HFFc6 (cell line): Measurements from ENCODE around the gene AKAP13. TPM values are rescaled to one million over a fixed set of nuclear protein-coding genes. Genes with fewer than 3 reads are reported as not detected.
"Not testable (repeated sequence)": the region's sequence is repeated elsewhere in the genome, so short reads cannot be mapped to it uniquely, and the experiment has no call there.

Experiments used
- DNase-seq: peaks from one replicate; pipeline ENCODE4 v3.0.0-alpha.2; 2018
- H3K27ac Mint-ChIP-seq: 2 replicates; pipeline ENCODE4 v1.8.0; 2020; ENCODE audit warnings: mild to moderate bottlenecking, mixed read lengths
- H3K27me3 Mint-ChIP-seq: 2 replicates; pipeline ENCODE4 v1.8.0; 2021; ENCODE audit warnings: mild to moderate bottlenecking, moderate library complexity, mixed read lengths; ENCODE audit not compliant: insufficient read depth
- H3K36me3 Mint-ChIP-seq: 2 replicates; pipeline ENCODE4 v1.8.0; 2021; ENCODE audit warnings: low read depth, mixed read lengths
- H3K4me1 Mint-ChIP-seq: 2 replicates; pipeline ENCODE4 v1.8.0; 2020; ENCODE audit warnings: low read depth, mixed read lengths
- H3K4me3 Mint-ChIP-seq: 2 replicates; pipeline ENCODE4 v1.8.0; 2020; ENCODE audit warnings: mild to moderate bottlenecking, moderate library complexity, mixed read lengths
- H3K9me3 Mint-ChIP-seq: 2 replicates; pipeline ENCODE4 v1.8.0; 2020; ENCODE audit warnings: mild to moderate bottlenecking, mixed read lengths
- total RNA-seq, 6 experiments: library from RNA; stranded (reverse); fragmentation: NEBNext Ultra II Directional; extraction: Animal tissue kit (Norgen Biotek cat#: 25700); gene quantifications; 2 replicates in 1 of 6; 3 replicates in 5 of 6; pipeline ENCODE4 v1.2.3, GENCODE V29; 2021
- TF ChIP-seq, protein P1 (sequence below): fragments of 200-600 bp; sonication (generic); IDR thresholded peaks from 2 replicates; pipeline ENCODE4 v1.5.0; 2021; ENCODE audit warnings: antibody characterized with exemption, mild to moderate bottlenecking

The AKAP13 gene
- total RNA-seq, 6 experiments from 2014 or later = 29.0 to 51.3 (median 35.6) TPM

DNA sequence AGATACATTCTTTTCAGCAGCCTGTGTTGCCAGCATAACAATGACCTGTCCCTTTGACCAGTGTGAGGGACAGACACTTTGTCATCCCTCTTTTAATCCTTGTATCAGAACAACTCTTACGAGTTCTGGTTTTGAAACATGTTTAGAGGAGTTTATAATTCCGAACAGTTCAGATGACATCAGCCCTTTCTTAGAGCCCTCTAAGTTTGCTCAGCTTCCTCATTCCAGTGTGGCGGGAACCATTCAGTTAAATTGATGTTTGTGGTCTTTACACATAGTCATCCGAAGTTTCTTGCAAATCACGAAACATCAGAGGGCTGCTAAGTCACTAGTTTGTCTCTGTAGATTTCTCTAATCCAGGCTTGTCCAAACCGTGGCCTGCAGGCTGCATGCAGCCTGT lies 102.5 kb downstream of the AKAP13 start:
- Mint-ChIP-seq H3K27me3 (peaks cover 4% of the 10 kb centered on the region), H3K27ac (peak overlapping the region; percentile 97), H3K4me3 (peak overlapping the region; percentile 82), H3K9me3 (no peaks in the 10 kb centered on the region), H3K4me1 (peaks cover 83% of the 10 kb centered on the region), H3K36me3 (peaks cover 3% of the 10 kb centered on the region)
- TF ChIP-seq, protein P1, sequence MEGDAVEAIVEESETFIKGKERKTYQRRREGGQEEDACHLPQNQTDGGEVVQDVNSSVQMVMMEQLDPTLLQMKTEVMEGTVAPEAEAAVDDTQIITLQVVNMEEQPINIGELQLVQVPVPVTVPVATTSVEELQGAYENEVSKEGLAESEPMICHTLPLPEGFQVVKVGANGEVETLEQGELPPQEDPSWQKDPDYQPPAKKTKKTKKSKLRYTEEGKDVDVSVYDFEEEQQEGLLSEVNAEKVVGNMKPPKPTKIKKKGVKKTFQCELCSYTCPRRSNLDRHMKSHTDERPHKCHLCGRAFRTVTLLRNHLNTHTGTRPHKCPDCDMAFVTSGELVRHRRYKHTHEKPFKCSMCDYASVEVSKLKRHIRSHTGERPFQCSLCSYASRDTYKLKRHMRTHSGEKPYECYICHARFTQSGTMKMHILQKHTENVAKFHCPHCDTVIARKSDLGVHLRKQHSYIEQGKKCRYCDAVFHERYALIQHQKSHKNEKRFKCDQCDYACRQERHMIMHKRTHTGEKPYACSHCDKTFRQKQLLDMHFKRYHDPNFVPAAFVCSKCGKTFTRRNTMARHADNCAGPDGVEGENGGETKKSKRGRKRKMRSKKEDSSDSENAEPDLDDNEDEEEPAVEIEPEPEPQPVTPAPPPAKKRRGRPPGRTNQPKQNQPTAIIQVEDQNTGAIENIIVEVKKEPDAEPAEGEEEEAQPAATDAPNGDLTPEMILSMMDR = no peak
- DNase-seq = peak; percentile 76

DNA sequence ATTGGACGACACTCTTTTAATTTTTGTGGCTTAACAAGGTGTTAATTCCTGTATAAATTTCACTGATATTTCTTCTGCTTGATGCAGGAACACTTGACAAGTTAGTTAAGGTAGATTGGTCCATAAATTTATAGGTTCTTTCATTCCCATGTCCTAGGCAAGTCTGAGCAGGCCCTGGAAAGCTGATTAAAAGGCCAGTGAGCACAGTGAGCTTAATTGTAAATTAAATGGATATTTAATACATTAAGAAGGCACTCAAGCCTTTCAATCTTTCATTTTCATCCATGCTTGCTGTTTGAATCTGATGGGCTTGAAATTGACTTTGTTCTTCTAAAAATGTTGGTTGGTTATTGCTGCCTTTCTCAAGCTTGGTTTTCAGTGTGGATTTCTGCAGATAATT lies 103.6 kb downstream of the AKAP13 start:
- Mint-ChIP-seq H3K27ac (peak overlapping the region; percentile 50), H3K4me1 (peaks cover 83% of the 10 kb centered on the region)
- H3K4me3 Mint-ChIP-seq, H3K9me3 Mint-ChIP-seq, DNase-seq, H3K27me3 Mint-ChIP-seq, H3K36me3 Mint-ChIP-seq: not testable (repeated sequence)

DNA sequence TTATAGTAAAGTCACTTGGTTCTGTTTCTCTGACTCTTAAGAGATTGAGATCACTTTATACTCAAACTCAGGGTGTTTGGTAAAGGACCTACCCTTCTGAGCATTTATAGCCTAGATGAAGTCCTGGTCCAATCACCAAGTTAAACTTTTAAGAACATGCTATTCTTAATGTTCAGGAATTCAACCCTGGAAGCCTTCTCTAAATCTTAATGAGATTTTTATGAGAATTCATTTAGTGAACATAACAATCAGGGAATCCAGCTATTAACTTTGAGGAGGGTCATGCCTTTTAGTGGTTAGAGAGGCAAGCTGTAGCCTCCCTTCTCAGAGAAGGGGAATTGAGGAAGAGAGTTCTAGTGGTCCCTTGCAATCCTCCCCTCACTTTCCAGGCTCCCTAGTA lies 104.5 kb downstream of the AKAP13 start:
- not testable (repeated sequence) for H3K9me3 Mint-ChIP-seq, H3K4me3 Mint-ChIP-seq
- H3K4me1 Mint-ChIP-seq = peaks cover 79% of the 10 kb centered on the region

DNA sequence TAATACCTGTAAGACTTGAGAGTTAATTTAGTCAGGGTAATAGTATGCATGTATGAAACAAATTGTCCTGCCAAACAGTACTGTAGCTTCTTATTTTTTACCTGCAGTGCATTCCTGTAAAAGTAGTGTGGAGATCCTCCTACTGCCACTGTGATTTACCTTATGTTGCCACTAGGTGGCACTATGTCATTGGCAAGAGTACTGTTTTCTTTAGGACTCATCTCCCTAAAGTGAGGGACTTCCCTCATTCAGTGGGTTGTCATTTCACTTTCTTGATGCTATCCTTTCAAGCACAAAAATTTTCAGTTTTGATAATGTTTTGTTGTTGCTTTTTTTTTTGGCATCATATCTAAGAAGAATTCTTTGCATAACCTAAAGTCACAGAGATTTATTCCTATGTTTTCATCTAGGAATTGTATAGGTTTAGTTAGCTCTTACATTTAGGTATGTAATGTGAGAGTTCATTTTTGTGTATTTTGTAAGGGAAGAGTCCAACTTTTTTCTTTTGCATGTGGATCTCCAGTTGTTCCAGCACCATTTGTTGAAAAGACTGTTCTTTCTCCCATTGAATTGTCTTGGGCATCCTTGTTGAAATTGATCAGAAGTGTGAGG lies 105.7 kb downstream of the AKAP13 start:
- H3K27ac Mint-ChIP-seq = no peak overlapping the region
- peaks cover 13% of the 10 kb centered on the region for H3K36me3 Mint-ChIP-seq
- TF ChIP-seq, protein P1 = peak; percentile 98
- DNase-seq = peak; percentile 78
- H3K9me3 Mint-ChIP-seq = no peaks in the 10 kb centered on the region
- no peak overlapping the region for H3K4me3 Mint-ChIP-seq
- H3K4me1 Mint-ChIP-seq = peaks cover 68% of the 10 kb centered on the region
- H3K27me3 Mint-ChIP-seq = peaks cover 4% of the 10 kb centered on the region

More for the DNA sequence above, 104.5 kb downstream of the AKAP13 start:
- not testable (repeated sequence) for DNase-seq, H3K27me3 Mint-ChIP-seq, H3K27ac Mint-ChIP-seq
- H3K36me3 Mint-ChIP-seq = peaks cover 13% of the 10 kb centered on the region

DNA sequence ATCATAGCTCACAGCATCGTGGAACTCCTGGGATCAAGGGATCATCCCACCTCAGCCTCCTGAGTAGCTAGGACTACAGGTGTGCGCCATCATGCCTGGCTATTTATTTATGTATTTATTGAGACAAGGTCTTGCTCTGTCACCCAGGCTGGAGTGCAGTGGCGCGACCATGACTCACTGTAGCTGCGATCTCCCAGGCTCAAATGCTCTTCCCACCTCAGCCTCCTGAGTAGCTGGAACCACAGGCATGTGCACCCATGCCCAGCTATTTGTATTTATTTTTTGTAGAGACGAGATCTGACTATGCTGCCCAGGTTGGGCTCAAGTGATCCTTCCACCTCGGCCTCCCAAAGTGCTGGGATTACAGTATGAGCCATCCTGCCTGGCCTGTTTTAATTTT lies 107.4 kb downstream of the AKAP13 start:
- not testable (repeated sequence) for H3K9me3 Mint-ChIP-seq, DNase-seq, H3K27me3 Mint-ChIP-seq, H3K4me3 Mint-ChIP-seq
- peaks cover 51% of the 10 kb centered on the region for H3K4me1 Mint-ChIP-seq
- peaks cover 13% of the 10 kb centered on the region for H3K36me3 Mint-ChIP-seq
- peak overlapping the region; percentile 15; the same call in 1 of the 2 replicates for H3K27ac Mint-ChIP-seq

DNA sequence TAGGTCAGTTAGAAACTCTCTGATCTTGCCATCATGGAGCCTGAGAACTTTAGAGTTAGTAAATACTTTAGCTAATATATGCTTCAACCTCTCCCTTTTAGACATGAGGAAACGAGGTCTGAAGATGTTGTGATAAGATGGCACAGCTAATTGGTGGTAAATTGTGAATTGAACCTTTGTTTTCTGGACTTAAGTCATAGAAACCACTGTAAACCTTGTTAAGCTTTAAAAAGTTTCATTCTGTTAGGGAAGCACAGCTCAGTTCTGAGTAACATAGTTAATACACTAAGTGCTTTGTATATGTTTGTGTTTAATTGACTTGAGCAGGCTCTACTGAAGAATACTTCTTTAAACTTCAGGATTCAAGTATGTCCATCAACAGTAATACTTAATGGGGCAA lies 108.6 kb downstream of the AKAP13 start:
- Mint-ChIP-seq H3K9me3 (no peaks in the 10 kb centered on the region), H3K4me3 (no peak overlapping the region), H3K27me3 (no peaks in the 10 kb centered on the region; the same call in none of the 2 replicates), H3K4me1 (peaks cover 51% of the 10 kb centered on the region), H3K36me3 (peaks cover 13% of the 10 kb centered on the region), H3K27ac (no peak overlapping the region)
- TF ChIP-seq, protein P1 = no peak
- no peak for DNase-seq

DNA sequence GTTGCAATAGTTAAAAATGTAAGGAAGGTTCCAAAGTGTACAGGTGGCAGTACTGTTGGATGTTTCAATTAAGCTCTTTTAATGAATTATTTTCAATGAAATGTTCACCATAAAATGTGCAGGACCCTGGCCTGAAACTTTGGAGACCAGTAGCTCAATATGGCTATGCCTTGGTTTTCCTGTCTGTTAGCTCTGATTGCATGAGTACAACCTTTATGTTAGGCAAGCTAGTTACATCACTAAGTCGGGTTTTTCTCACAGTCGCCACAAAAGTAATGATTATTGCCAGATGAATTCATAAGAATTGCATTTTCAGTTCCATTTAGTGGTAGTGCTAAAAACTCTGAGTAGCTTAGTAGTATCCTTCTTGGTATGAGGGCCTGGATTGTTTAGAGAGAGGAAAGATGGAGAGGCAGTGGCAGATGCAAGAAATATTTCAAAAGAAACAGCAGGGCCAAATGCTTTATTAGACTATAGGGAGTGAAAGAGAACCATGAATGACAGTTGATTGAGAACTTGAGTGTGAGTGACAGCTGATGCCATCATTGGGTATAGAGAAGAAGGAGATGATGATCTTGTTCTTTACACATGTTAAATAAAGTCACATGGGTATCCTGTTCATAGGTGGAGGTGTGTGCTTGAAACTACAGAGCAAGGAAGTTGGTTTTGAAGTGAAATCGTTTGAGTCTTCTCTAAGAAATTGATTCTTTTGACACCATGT lies 109.5 kb downstream of the AKAP13 start:
- no peaks in the 10 kb centered on the region; the same call in none of the 2 replicates for H3K27me3 Mint-ChIP-seq
- H3K27ac Mint-ChIP-seq = no peak overlapping the region
- no peak for DNase-seq
- H3K4me3 Mint-ChIP-seq = no peak overlapping the region
- TF ChIP-seq, protein P1 = no peak
- peaks cover 51% of the 10 kb centered on the region for H3K4me1 Mint-ChIP-seq
- peaks cover 13% of the 10 kb centered on the region for H3K36me3 Mint-ChIP-seq
- H3K9me3 Mint-ChIP-seq = no peaks in the 10 kb centered on the region
